NCI-H226 (cell line): Measurements from ENCODE around the gene IQGAP2.

Experiments used
- DNase-seq: peaks from one replicate; pipeline ENCODE4 v3.0.0-alpha.2; 2015

The IQGAP2 gene

GRCh38 chr5:76384189-76384588 is 18.9 kb upstream of the IQGAP2 start:
- no peak for DNase-seq

- no peak for DNase-seq
Measured at GRCh38 chr5:76384705-76385104, 18.4 kb upstream of the IQGAP2 start.

GRCh38 chr5:76385540-76385939 is 17.5 kb upstream of the IQGAP2 start:
- no peak for DNase-seq

DNA sequence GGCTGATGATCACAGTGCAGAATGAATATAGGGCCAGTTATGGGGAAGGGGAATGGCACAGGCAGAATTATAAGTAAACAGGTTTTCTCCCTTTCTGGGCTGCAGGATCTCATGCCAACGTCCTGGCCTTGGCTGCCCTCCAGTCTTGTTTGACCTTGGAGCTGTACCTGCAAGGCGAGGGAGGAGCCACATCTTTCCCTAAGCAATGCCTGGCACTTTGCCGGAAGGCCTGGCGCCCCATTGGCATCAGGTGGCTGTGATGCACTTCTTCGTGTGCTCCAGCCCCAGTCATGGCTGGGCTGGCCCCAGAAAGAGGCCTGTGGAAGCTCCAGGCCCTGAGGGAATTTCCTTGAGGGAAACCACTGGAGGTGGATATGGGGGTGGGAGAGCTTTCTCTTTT is 16.7 kb upstream of the IQGAP2 start:
- no peak for DNase-seq

DNA sequence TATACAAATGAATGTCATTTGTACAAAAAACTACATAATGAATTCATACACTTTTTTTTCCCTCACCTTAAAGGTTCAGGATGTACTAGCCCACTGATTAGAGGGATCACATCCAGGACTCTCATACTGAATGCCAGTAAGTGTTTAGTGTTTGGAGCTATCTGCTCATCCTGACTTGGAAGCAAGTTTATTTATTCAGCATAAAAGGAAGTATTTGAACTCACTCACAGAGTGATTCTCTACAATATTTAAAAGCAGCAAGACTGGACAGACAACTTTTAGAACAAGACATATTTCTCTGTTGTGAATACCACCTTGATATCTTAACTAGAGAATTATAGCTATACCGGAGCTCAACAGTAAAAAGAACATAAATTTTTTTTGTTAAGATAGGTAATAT is 14.8 kb upstream of the IQGAP2 start:
- DNase-seq = no peak

- no peak for DNase-seq
Measured at GRCh38 chr5:76388791-76389512, 14.1 kb upstream of the IQGAP2 start.

DNA sequence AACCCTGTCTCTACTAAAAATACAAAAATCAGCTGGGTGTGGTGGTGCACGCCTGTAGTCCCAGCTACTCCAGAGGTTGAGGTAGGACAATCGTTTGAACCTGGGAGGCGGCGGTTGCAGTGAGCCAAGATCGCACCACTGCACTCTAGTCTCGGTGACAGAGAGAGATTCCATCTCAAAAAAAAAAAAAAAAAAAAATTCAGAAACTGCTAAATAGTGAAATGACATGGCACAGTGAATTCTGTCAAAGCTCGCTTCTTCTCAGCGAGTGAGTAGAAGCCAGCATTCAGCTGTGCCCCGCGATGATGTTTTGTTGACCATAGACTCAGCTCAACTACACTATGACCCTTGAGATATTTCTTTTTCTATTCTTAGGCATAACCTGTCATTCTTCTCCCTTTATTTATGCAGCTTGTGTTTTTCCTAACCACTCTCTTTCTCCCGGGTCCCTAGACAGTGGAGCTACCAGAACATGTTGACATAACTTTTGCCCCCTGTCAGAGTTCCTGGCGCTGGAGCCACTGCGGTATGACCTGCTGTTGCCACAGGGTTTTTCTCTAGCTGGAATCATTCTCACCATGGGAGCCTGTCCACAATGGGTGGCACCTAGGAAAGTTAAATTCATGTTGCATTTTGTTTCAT is 13.5 kb upstream of the IQGAP2 start:
- no peak for DNase-seq

DNA sequence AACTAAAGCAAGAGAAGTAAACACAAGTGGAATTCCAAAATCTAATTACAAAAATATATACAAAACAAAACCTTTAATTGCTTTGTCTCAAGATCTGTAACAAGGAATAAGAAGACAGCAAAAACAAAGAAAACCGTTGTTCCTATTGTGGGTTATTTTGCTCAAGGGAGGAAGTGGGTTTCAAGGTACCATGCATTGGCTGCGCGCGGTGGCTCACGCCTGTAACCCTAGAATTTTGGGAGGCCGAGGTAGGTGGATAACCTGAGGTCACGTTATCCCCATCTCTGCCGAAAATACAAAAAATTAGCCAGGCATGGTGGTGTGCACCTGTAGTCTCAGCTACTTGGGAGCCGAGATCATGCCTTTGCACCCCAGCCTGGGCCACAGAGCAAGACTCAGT is 12.1 kb upstream of the IQGAP2 start:
- DNase-seq = no peak

- DNase-seq = no peak
Measured at GRCh38 chr5:76393035-76393680, 9.9 kb upstream of the IQGAP2 start.

DNA sequence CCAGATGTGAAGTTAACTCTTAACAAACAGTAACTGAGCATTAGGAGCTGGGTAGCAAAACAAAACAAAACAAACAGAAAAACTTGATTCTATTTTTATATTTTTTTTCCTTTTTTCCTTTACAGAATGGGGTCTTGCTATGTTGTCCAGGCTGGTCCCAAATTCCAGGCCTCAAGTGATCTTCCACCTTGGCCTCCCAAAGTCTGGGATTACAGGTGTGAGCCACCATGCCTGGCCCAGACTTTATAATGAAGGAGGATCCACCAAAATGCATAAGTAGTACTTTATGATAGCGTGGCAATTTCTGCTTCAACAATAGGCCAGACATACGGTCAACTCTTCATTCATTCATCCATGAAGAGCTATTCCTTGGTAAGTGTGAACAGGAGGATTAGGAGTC is 5.9 kb upstream of the IQGAP2 start:
- no peak for DNase-seq

DNA sequence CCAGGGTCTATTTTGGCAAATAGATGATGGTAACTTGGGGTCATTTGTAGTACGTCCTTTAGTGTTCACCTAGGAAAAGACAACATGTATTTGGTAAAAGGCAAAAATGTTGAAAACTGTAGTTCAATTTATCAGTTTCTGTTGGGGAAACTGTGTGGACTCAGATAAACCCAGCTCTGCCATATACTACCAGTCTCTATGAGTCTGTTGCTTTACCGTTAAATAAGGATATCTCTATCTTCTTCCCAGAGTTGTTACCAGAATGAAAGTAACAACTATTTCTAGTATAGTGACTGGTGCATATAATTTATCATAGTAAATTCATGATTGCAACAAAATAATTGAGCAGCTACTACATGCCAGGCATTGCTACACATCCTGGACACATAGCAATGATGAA is 3.8 kb upstream of the IQGAP2 start:
- DNase-seq = no peak

DNA sequence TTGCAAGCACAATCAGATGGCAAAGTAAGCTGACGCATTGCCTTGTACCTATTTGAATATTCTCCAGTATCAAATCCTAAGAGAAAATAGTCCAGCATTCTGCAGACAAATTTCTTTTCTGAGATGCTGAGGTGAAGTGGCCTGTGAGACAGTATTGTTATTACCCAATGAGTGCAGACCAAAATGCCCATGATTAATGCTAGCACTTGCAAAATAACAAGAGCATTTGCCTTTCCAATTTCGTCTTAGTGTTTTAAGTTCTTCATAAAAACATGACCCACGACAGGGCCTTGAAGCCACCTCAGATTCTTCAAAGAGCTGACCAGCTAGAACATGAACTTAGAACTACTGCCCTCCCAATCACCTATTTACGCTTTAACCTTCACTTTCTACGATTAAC is 2.6 kb upstream of the IQGAP2 start:
- no peak for DNase-seq

DNA sequence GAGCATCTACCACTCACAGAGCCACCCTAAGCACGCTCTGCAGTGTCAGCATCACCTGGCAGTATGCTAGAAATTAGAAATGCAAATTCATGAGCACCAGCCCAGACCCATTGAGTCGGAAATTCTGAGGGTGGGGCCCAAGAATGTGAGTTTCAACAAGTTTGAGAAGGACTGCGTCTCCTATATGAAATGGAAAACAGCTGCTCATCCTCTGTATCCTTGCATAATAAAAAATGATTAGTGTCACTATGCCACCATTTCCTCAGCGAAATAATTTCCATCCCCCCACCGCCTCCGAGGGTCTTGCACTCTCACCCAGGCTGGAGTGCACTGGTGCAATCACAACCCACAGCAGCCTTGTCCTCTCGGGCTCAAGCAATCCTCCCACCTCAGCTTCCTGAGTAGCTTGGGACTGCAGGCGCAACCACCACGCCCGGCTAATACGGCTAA is 1.3 kb upstream of the IQGAP2 start:
- DNase-seq = no peak

GRCh38 chr5:76402251-76402885 is 717 bp upstream of the IQGAP2 start:
- no peak for DNase-seq

DNA sequence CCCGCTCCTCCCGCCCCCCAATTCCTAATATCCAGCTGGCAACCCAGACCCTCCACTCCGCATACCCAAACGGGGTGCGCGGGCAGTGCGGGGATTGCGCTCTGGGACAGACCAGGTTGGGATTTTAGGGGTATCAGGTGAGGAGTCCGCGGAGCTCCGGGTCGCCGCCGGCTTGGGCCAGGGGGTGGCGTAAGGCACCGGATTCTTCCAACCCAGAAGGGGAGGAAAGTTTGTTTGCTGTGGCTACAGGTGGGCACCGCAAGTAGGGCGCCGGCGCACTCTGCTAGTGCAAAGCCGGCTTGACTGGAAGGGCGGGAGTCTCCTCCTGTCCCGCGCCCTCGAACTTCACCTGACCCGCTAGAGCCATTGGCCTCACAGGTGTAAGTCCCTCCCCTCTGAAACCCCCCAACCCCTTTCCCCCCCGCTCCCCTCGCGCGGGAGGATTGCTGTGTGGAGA is 709 bp downstream of the IQGAP2 start:
- no peak for DNase-seq

DNA sequence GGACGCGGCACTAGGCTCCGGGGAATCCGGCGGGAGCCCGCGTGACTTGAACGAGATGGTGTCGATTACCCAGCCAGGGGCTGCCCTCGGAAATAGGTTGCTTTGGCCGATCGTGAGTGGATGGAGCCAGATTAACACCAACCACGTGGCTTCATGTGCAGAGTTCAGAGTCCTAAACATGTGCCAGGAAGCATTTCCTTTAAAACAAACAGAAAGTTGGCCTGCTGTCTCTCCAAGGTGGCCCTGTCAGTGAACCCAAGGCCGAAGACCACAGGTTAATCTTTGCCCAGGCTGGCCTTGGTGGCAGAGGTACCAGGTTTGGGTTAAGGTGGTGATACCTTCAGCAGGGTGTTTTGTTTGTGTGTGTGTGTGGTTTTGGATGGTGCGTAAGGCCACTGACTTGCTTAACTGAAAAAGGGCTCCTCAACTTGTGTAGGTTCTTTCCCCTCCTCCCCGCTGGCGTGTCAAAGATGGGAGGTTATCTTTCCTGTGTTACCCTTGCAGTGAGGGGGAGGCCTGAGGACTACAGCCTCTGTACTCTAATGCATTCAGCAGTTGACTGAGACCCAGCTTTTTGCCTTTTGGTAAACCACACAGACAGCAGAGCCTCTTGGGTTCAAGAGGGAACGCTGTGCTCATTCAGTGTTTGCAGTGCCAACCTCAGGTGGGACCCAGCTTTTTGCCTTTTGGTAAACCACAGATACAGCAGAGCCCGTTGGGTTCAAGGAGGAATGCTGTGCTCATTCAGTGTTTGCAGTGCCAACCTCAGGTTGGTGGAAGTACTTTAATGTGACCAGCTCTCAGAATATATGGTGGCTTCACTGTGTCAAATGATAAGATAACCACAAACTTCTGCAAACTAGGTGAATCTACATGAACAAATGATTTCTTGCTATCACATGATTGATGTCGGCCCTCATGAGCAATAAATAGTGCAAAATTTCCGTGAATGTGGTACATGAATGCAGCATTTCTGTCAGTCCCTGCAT is 1.4 kb downstream of the IQGAP2 start:
- DNase-seq = no peak

DNA sequence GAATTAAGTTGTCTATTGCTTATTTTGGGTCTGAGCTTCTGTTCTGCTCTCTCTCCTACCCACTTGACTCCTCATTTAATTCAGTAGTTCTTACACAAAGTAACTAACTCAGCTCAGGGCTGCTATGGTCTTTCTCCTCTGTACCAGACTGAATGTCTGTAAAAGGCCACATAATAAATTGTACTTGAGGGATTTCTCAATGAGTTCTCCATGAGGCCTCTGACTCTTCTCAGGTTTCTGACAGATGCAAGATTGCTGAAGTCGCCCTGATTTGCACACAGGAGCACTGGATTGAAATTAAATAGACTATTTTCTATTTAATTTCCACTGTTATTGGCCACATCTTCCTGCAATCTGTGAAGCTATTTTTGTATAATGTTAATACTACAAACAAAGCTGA is 2.9 kb downstream of the IQGAP2 start:
- DNase-seq = no peak

DNA sequence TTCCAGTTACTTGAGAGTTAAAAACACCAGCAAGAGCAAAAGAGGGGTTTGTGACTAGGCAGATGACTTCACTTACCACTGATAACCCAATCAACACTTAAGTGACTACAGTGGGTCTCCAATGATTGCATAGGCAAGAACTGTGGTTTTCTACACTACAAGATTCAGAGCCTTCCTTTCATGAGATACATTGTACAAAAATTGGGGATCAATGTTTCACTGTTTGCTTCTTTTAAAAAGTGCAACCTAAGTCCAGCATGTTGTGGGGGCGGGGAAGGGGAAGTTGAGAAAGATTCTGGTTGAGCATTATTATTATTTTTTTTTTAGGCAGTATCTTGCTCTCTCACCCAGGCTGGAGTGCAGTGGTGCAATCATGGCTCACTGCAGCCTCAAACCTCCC is 3.6 kb downstream of the IQGAP2 start:
- DNase-seq = no peak

GRCh38 chr5:76408104-76408654 is 5.1 kb downstream of the IQGAP2 start:
- no peak for DNase-seq

DNA sequence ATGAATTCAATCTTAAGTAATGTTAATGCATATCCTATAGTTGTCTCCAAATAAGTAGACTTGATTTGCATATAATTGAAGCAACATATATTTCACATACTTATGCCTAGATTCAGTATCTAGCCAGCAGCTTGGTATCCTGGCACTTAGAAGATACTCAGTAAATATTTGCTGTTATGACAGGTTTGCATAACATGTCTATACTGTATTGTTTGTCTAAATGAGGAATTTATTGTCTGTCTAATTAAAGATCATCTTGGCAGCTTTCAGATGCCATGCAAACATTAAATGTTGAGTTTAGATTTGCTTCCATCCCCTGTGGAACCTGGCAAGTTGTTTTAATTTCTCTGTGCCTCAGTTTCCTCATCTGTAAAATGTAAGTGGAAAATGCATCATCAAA is 9.4 kb downstream of the IQGAP2 start:
- no peak for DNase-seq

GRCh38 chr5:76413746-76414145 is 10.7 kb downstream of the IQGAP2 start:
- DNase-seq = no peak

- DNase-seq = no peak
Measured at GRCh38 chr5:76414788-76415187, 11.7 kb downstream of the IQGAP2 start.
